HG03095 (cell line): ENCODE data around the gene PRDX1.
"Not testable (repeated sequence)": the region's sequence is repeated elsewhere in the genome, so short reads cannot be mapped to it uniquely, and the experiment has no call there.

Source experiments
- ATAC-seq: cut with Tn5 transposase; IDR thresholded peaks from one replicate; pipeline ENCODE4 v1.9.1; 2021; ENCODE audit warnings: moderate library complexity; ENCODE audit not compliant: unreplicated experiment

The PRDX1 gene

GRCh38 chr1:45536886-45537285 is 15.2 kb upstream of the PRDX1 start:
- no peak for ATAC-seq

- ATAC-seq: no peak
These were observed 14.5 kb upstream of the PRDX1 start for GRCh38 chr1:45535988-45536766.

GRCh38 chr1:45531873-45532272 is 10.2 kb upstream of the PRDX1 start:
- no peak for ATAC-seq

GRCh38 chr1:45530632-45531135 is 9.0 kb upstream of the PRDX1 start:
- ATAC-seq: no peak

GRCh38 chr1:45526135-45526644 is 4.5 kb upstream of the PRDX1 start:
- no peak for ATAC-seq

- not testable (repeated sequence) for ATAC-seq
These were observed 2.3 kb upstream of the PRDX1 start for GRCh38 chr1:45523975-45524374.

GRCh38 chr1:45523516-45523915 is 1.8 kb upstream of the PRDX1 start:
- not testable (repeated sequence) for ATAC-seq

- ATAC-seq: peak; percentile 4
These were observed 830 bp upstream of the PRDX1 start for GRCh38 chr1:45522324-45523104.

GRCh38 chr1:45519774-45520173 is 1.9 kb downstream of the PRDX1 start:
- not testable (repeated sequence) for ATAC-seq

- no peak for ATAC-seq
These were observed 2.8 kb downstream of the PRDX1 start for GRCh38 chr1:45518910-45519309.

GRCh38 chr1:45518366-45518765 is 3.3 kb downstream of the PRDX1 start:
- not testable (repeated sequence) for ATAC-seq

- no peak for ATAC-seq
These were observed 5.2 kb downstream of the PRDX1 start for GRCh38 chr1:45516465-45516864.

- ATAC-seq: no peak
These were observed 5.6 kb downstream of the PRDX1 start for GRCh38 chr1:45516036-45516435.

- not testable (repeated sequence) for ATAC-seq
These were observed 8.0 kb downstream of the PRDX1 start for GRCh38 chr1:45513532-45514260.

- ATAC-seq: no peak
These were observed 9.0 kb downstream of the PRDX1 start for GRCh38 chr1:45512641-45513054.

GRCh38 chr1:45510972-45511527 is 10.6 kb downstream of the PRDX1 start:
- ATAC-seq: no peak

- ATAC-seq: no peak
These were observed 11.4 kb downstream of the PRDX1 start for GRCh38 chr1:45510036-45510971.

GRCh38 chr1:45508295-45509151 is 13.2 kb downstream of the PRDX1 start:
- no peak for ATAC-seq

- ATAC-seq: no peak
These were observed 13.8 kb downstream of the PRDX1 start for GRCh38 chr1:45507893-45508292.
